Activated naive CD8-positive, alpha-beta T cell treated with anti-CD3 and anti-CD28 coated beads, Interleukin-2, amount 50 U/mL, for 16 hours (primary cell): ENCODE results near the gene MEG3.
A peak's percentile ranks its signal among the peaks of the same experiment; 100 is the strongest.

Experiments used
- DNase-seq: peaks from one replicate; pipeline ENCODE4 v3.0.0-alpha.2; 2020; ENCODE audit warnings: low read depth, low spot score

The MEG3 gene

DNA sequence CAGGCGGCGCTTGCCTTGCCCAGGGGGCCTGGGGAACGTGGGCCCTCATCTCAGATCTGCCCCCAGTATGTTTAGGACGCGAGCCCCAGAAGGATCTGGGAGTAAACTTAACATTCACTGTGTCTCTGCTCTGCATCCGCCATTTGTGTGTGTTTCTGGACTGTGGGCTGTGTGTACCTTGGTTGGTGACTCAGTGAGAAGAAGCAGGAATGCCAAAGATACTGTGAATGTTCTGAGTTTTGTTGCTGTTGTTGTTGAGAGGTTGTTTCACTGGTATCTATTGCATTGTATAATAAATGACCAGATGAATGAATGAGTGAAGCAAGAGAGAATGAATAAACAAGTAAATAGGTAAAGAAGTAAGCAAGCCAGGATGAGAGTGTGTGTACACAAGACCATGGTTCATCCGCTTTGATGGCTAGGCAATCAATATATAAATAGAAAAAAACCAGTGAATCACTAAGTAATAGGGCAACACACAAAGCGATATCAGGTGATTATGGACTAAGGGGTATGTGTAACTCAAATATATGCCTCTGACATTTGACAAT, 20.5 kb downstream of the MEG3 start:
- no peak for DNase-seq

DNA sequence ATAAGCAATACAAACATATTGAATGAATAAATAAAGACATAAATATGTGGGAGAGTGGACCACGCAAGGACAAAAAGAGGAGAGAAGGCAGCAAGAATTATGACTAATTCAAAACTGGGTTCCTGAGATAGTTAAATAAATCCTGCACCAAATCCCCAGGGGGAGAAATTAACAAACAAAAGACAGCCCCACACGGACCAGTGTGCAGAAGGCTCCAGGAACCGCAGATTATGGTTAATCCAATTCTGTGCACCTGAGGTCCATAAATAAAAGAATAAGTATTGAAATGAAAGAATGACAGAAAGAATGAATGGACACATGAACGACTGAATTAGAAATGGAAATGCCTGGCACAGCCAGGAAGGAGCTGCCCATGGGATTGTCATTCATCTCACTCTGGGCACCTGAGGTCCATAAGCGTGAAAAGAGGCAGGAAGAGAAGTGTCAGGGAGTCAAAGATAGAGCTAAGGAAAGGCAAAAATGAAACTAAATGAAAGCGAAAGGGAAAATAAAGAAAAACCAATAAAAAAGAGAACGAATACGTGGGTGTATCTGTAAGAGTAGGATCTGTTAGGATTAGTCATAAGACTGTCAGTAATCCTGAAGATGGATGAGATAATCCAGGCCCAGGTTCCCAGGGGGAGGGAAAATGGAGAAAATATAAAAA, 23.3 kb downstream of the MEG3 start:
- no peak for DNase-seq

DNA sequence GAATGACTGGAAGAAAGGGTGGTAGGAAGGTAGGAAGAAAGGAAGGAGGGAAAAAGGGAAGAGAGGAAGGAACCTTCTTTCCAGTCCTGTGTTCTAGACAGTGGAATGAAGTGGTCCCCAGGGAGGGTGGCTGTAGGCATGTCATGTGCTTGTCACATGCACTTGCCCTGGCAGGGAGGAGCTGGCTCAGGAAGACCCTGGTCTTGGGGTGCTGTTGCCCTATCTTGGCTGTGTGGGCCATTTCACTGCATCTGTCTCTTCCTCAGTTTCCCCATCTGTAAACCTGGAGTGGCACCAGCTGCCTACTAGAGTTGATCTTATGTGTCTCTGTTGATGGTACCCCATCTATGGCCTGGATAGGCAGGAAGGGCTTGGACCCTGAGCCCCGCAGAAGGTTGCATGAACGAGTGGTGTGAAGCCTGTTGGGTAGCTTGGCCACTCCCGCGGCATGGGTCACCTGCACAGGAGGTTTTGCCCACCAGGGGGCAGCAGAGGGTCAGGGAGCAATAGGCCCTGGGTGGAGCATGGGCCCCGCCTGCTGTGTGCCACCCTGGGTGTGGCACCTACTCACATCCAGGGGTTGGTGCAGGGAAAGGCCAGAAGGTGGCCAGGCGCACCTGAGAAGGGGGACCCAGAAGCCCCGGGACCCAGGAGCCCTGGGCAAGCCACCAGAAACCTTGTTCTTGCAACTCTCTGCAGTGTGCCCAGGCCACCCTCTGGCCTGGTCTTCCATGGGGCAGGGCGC, 25.1 kb downstream of the MEG3 start:
- peak; percentile 54 for DNase-seq

DNA sequence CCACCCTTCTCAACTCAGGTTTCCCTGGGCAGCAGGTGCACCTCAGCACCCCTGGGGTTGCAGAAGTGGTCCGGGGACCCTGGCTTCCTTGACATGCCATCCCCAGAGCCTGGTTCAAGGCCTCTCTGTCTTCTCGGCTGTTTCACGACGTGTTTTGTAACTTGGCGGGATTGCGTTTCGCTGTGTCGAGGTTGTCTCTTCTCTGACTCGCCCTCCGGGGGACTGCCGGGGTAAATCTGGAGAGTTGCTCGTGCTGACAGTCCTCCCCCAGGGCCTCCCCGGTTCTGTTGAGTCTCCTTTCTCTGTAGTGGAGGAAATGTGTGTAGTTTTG, 25.6 kb downstream of the MEG3 start:
- no peak for DNase-seq

DNA sequence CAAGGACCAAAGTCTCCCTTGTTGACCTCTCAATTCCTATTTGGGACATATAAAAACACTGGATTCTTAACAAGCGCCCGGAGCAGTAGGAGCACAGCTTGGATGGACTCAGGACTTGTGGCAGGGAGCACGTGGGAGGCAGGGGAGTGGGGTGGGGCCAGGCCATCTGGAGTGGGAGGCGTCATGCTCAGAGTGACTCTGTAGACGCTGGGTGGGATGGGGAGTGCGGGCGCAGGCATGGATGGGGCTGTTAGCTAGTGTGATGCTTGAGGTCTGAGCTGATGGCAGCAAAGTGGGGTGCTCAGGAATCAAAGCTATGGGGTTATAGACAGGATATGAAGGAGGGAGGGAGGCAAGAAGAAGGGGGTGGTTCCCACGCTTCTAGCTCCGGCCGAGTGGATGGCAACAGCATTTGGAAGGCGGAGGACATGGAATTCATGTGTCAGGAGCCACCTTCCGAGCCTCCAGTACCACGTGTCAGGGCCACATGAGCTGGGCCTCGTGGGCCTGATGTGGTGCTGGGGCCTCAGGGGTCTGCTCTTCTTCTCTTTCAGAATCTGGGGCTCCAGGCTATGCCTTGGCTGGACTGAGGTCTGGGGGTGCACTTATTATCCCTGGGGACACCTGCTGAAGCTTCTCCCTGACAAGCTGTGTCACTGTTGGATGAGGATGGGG, 26.2 kb downstream of the MEG3 start:
- DNase-seq = no peak

DNA sequence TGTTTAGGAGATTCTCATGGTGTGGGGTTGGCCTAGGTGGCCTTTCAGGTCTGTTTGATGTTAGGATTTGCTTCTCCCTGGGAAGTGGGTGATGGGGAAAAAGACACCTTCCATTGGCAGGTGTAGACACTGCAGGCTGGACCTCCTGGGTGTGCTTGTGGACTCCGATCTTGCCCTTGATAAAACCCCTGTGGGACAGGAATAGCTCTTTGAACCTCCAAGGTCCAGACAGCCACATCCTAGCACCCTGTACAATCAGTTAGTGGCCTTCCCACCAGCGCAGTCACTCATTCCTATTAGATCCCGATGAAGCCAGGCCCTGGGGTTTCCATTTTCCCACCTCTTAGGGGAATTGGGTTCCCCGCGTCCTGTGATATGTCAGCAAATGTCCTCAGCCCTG, 28.5 kb downstream of the MEG3 start:
- DNase-seq = no peak

DNA sequence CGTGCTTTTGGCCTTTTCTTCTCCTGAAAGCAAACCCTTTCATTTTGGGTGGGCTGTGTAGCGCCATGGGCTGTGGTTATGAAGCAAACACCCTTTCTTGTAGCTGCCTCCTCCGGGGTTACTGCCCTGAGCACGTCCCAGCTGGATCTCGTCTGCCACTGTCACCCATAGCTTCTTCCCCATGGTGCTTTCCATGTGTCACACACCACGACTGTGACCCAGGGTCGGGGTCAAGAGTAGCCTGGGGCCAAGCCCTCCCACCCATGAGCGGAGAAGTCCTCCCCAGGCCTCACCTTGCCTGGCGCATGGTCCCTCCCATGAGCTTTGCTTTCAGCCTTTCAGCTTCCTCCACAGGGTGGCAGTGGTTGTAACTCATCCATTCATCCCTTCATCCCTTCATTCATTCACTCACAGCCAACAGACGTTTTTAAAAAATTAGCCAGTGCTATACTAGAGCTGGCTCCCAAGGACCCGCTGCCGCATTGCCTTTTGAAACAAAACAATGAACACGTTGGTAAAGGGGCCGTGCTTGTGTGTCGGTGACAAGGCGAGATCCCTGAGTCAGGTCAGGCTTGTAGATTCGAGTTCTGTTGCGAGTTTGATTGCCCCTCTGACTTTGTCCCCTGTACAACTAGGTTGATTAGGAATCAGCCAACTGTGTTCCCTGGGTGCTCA, 29.5 kb downstream of the MEG3 start:
- no peak for DNase-seq

DNA sequence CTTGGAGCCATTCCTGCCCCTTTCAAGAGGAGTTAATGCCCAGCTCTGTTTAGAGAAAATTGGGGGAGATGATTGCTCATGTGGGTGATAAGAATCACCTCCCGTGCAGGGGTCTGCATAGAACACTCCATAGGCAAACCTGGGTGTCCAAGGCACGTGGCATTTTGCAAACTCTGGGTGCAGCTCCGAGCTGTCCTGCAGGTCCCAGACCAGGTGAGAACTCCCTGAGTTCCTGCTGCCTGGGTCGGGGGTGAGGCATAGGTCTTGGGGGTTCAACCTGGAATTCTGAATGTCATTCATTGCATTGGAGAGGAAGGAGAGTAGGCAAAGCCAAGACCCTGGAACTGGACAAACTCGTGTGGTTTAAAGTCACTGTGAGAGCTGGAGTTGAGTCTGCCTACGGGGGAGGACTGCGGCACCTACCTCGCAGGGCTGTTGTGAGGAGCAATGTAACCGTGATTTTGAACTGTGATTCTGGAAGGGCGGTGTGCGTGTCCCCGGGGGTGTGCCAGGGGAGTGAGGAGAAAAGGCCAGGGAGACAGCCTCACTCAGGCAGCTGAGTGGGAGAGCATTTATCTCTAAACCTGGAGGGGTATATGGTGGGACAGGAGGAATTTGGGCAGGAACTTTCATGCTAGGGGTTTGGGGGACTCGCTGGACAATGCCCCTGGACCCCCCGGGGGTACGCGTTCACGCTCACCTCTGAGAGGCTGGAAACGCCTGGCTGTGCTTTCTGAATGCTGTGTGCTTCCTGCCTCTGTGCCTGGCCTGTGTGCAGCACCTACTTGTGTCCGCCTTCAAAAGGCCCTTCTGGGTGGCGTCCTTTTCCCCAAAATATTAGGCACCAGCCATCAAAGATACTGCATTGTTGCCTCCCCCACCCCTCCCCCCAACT, 30.4 kb downstream of the MEG3 start:
- DNase-seq = no peak

DNA sequence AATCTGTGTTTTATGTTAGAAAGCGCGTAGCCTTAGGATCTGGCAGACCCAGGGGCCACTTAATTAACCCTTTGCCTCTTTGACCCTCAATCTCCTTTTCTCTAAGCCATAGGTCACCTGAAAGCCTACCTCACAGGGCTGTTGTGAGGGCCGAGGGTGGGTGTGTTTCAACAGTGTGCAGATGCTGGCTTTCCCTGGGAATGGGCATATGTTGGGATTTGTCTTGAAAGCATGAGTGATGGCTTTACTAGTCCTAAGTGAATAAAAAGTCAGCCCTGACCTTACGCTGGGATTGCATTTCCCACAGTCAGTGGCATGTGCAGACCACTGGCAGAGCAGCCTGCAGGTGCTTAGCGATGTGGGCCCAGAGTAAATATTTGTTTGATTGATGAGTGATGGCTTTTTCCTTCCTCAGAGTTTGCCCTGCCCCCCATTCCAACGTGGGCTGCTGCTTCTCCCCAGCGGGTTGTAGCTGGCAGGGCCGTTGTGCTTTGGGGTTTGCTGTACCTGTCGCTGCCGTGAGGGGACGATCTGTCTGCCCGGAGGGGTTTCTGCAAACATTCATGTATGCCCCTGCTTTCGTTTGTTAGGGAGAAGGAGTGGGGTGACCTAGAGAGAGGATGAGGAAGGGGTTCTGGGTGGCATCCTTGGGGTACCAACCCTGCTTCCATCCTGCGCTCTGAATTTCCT, 31.5 kb downstream of the MEG3 start:
- no peak for DNase-seq

DNA sequence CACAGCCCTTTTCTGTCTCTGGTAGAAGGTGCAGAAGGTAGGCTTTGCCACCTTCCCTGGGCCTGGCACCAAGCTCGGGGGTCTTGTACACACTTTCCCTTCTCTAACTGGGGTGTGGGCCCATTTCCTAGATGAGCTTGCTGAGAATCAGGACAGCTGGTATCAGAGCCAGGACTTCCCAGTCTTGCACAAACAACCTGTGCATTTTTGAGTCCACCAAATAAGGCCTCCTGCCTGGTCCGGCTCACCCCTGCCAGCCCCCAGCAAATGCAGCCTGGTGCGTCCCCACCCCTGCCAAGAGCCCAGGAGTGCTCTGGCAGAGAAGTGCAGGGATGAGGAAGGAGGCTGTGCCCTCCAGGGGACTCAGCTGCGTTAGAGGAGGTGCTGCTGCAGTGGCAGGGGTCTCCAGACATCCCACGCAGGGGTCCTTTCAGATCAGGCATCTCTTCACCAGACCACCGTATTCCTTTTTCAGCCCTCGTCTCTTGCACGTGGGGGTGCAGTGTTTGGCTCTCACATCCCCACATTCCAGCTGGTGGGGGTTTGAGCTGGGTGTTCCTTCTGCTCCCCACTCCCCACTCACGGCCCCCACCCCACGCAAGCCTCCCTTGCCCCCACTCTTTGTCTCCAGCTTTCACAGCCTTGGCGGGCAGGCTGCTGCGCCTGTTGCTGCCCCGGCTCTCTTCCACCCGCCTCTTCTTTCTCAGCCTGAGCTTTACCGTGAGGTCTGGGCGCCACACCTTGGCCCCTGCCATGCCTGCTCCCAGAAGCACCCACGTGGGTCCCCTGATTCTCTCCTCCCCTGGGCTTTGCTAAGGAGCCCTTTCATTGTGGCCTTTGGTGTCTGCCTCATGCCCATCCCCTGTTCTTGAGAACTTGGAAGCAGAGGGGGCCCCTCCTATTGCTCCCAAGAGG, 32.3 kb downstream of the MEG3 start:
- DNase-seq = no peak

DNA sequence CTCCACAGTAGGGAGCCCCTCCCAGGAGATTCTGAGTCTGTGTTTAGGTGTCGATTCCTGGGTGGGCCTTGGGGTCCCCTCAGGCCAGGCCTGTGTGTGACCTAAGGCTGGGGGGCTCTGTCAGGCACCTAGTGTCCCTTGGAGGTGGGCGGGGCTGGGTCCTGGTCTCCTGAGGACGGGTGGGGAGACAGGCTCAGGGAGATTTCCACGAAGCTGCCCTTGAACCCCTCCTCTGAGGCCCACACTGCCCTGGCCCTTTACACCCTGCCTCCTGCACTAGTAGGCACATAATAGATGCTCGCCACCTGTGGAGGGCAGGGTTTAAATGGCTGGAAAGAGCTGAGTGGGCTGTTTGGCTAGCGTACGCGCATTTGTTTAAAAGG, 32.9 kb downstream of the MEG3 start:
- no peak for DNase-seq

DNA sequence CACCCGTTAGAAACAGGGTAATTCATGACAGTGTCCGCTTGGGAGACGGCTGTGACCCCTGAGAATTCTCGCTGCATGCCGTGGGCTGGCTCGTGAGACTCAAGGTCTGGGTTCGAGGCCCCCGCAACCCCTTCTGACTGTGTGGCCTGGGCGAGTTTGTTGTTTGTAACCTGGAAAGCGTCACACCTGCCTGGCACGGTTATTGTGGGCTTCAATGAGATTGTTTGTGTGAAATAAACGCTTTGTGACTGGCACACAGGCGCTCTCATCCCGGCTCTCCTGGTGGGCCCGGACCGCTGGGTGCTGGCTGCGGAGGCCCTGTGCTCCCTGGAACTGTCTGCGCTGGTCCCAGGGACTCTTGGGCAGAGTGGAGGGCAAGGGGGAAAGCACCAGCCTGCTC, 33.9 kb downstream of the MEG3 start:
- no peak for DNase-seq

DNA sequence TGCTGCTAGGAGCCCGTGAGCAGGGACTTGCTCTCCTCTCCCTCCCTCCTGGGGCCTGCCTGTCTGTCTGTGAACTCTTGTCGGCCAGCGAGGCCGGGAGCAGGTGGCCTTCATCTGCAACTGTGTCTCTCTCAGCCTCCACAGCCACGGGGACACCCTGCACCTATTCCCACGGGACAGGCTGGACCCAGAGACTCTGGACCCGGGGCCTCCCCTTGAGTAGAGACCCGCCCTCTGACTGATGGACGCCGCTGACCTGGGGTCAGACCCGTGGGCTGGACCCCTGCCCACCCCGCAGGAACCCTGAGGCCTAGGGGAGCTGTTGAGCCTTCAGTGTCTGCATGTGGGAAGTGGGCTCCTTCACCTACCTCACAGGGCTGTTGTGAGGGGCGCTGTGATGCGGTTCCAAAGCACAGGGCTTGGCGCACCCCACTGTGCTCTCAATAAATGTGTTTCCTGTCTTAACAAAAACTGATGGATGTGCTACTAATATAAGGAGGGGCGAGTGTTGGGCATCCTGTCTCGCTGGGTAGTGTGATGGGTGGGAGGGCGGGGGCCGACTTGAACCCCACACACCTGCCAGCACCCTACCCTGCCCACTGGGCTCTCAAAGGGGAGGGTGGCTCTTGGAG, 34.8 kb downstream of the MEG3 start:
- no peak for DNase-seq

DNA sequence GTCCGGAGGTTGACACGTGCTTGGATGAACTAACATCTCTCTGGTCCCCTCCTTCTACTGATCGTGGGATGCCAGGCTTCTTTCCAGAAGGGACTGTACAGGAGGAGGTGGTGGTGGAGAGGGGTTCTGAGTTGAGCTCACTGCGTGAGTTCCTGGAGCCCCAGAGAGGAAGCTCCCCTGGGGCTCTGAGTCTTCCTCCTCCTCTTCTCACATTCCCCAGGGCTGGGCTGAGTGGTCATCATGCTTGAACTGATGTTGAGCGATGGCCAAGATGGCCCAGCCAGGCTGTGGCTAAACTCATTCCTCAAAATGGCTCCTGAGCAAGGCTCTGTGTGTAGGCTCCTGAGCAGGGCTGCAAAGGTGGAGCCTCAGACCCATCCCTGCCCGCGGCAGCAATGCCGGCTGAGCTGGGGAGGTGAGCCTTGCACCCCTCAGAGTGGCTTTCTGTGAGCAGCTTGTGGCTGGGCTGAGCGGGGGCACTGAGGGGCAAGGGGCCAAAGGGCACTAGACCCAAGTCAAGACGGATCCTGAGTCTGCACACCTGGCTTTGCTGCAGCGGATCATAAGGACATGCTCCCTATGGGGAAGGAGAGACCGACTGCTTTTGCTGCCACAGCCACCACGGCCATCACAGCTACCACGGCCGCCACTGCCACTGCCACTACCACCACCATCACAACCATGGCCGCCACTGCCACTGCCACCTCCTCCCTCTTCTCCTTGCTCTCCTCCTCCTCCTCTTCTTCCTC, 35.4 kb downstream of the MEG3 start:
- no peak for DNase-seq

DNA sequence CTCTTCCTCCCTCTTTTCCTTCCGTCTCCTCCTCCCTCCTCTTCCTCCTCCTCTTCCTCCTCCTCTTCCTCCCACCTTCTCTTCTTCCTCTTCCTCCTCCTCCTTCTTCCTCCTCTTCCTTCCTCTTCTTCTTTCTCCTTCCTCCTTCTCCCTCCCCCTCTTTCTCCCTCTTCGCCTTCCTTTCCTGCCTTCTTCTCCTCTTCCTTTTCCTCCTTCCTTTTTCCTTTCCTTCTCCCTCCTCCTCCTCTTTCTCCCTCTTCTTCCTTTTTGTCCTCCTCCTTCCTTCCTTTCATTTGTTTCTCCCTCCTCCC, 36.0 kb downstream of the MEG3 start:
- no peak for DNase-seq

DNA sequence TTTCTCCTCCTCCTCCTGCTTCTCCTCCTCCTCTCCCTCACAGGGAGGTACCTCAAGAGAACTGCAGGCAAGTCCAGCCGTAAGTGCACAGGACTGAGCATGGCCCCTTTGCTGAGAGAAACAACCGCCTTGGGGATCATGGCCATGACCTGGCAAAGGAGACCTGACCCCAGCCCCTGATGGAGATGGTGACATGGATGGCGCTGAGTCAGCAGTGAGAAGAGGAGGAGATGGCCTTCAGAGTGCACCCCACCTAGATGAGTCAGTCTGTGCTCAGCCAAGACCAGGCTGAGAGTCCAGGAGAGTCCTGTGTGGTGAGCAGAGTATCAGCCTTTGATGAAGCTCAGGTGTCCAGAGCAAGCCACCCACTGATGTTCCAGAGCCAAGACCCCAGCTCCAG, 36.4 kb downstream of the MEG3 start:
- no peak for DNase-seq

DNA sequence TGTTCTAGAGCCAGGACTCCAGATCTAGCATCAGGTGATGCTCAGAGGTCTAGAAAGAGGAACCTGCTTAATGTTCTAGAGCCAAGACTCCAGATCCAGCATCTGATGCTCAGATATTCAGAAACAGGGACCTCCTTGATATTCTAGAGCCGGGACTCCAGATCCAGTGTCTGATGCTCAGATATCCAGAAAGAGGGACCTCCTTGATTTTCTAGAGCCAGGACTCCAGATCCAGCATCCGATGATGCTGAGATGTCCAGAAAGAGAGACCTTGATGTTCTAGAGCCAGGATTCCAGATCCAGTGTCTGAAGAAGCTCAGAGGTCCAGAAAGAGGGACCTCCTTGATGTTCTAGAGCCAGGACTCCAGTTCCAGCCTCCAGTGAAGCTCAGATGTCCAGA, 36.9 kb downstream of the MEG3 start:
- DNase-seq = no peak

DNA sequence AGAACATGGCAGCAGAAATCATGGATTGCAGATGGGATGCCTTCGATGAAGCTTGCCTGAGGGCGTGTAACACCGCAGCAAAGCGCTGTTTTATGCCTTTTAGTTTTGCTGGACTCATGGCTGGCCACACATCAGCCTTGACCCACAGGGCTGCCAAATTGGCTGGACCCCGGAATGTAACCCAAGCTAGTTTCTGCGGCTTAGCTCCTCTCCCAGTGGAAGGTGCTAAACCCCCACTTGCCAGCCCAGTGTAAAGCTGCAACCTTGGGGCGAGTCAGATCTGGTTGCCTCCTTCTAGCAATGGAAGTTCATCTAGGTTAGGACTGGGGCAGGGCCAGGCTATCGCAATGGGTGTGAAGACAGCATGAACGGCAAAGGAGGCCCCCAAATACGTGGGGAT, 38.3 kb downstream of the MEG3 start:
- no peak for DNase-seq
